GM12865 (cell line): Measurements from ENCODE around the gene PAF1.

Experiments
- DNase-seq: peaks from one replicate; pipeline ENCODE4 v3.0.0; 2010; ENCODE audit warnings: low read depth
- H3K4me3 ChIP-seq: 2 replicates; pipeline ENCODE4 v1.5.1; 2011; ENCODE audit warnings: mild to moderate bottlenecking, low read depth, low read length, control low read depth
- CTCF ChIP-seq: IDR thresholded peaks from 2 replicates; pipeline ENCODE4 v1.5.1; 2011; ENCODE audit warnings: low read length, control low read depth, low read depth, inconsistent platforms; ENCODE audit not compliant: insufficient read depth; ENCODE audit errors: missing control alignments

Gene PAF1

GRCh38 chr19:39390751-39391437 is at the start of gene PAF1, which contains the start of gene MED29:
PAF1 (minus strand) TSS chr19:39391106; CDS start chr19:39390864, 242 bp downstream.
MED29 (plus strand) TSS chr19:39391378; CDS start chr19:39391423, 45 bp downstream.
- peak within 1 kb of the TSS; percentile 89 for H3K4me3 ChIP-seq
- peak; percentile 13 for TF ChIP-seq CTCF
- peak; percentile 100 for DNase-seq

GRCh38 chr19:39438270-39438934 is 47.5 kb upstream of the PAF1 start:
- no peak for DNase-seq
- no peak for TF ChIP-seq CTCF
- no peak overlapping the region for H3K4me3 ChIP-seq

GRCh38 chr19:39436350-39436716 is 45.4 kb upstream of the PAF1 start:
- H3K4me3 ChIP-seq: peak overlapping the region; percentile 90
- DNase-seq: no peak
- no peak for TF ChIP-seq CTCF

DNA sequence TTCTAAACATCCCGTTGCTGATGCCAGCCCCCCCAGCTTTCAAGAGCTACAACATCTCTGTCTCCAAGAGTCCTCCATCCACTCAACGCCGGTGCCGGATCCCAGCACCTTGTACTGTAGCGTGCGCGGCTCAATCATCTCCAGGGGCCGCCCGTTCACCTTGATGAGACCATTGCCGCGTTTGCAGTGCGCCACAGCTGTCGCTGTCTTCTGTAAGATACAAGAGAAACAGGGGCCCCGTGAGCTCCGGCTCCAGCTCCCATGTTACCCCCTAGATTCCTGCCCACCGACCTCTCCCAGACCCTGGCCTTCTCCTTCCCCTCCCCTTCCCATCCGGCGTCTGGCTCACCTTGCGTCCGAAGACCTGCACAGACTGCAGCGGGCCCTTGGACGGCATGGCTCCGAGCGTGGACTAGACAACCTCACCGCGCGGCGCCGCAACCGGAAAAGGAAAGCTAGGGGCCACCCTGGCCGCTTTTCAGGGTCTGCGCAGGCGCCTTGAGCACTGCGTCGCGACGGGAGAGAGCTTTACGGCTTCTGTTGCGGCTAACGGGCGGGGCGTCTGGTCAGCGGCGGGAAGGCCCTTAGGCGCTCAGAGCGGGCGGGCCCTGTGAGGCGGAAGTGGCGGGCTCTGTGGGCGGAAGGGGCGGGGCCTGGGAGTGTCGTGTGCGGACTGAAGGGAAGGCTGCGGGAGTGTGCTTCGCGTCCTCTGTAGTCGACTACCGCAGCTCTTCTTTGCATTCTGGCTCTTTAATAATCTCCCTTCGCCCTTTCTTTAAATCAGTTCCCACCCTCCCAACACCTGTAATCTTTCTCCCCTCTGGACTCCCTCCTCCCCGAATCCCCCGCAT is 44.8 kb upstream of the PAF1 start, which contains the start of gene RPS16:
Gene RPS16 (minus strand): TSS at position 451 of the 851 bp plus-strand sequence. CDS start 54 bp downstream, at position 397.
- peak; percentile 99 for DNase-seq
- TF ChIP-seq CTCF: no peak
- peak within 1 kb of the TSS; percentile 95 for H3K4me3 ChIP-seq

- no peak for DNase-seq
- peak overlapping the region; percentile 95 for H3K4me3 ChIP-seq
- TF ChIP-seq CTCF: no peak
These were observed 43.5 kb upstream of the PAF1 start for GRCh38 chr19:39434123-39435076.

DNA sequence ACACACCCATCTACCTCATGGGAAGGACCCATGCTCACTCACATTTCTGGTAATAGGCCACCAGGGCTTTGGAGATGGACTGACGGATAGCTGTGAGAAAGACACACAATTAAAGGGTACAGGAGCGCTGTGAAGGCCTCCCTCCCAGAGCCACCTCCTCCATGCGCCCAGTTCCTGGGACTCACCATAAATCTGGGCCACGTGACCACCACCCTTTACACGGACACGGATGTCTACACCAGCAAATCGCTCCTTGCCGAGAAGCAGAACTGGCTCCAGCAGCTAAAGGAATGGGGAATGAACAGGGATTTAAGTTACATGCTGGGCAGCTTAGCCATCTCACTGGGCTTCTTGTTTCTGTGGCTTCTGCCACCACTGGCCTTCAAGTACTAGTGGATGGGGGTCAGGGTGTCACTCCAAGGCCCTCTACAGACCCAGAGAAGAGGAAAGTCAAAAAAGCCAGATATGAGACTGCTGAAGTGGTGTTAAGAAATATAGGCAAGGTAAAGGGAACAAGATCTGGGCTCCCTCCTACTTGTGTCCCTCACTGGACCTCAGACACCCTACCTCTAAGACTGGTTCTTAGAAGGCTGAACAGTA is 42.7 kb upstream of the PAF1 start:
- DNase-seq: no peak
- TF ChIP-seq CTCF: no peak
- peak overlapping the region; percentile 95 for H3K4me3 ChIP-seq
